RWPE2 (cell line): ENCODE results near the gene TRPM1.

Experiments used
- ATAC-seq: fragments of 200-7000 bp; cut with Tn5 transposase; 3 replicates; pipeline ENCODE4 v1.9.1; 2021; ENCODE audit warnings: low read depth
- DNase-seq: peaks from one replicate; pipeline ENCODE4 v3.0.0-alpha.2; 2020; ENCODE audit warnings: low spot score
- H3K27ac ChIP-seq: fragments of 450-650 bp; 2 replicates; pipeline ENCODE4 v1.5.1; 2017; ENCODE audit warnings: mild to moderate bottlenecking; ENCODE audit not compliant: poor library complexity, severe bottlenecking
- H3K27me3 ChIP-seq: fragments of 250-450 bp; sonication (Bioruptor Pico); 2 replicates; pipeline ENCODE4 v1.5.1; 2021; ENCODE audit warnings: mild to moderate bottlenecking, moderate library complexity; ENCODE audit not compliant: insufficient read depth, poor library complexity, severe bottlenecking
- H3K36me3 ChIP-seq: fragments of 250-450 bp; sonication (Bioruptor Pico); 2 replicates; pipeline ENCODE4 v1.5.1; 2020; ENCODE audit warnings: low read depth, mild to moderate bottlenecking, moderate library complexity
- H3K4me1 ChIP-seq: fragments of 250-450 bp; sonication (Bioruptor Pico); 2 replicates; pipeline ENCODE4 v1.5.1; 2021; ENCODE audit warnings: mild to moderate bottlenecking, moderate library complexity; ENCODE audit not compliant: insufficient read depth, poor library complexity, severe bottlenecking
- H3K4me3 ChIP-seq: fragments of 250-450 bp; sonication (Bioruptor Pico); 2 replicates; pipeline ENCODE4 v1.5.1; 2021; ENCODE audit warnings: mild to moderate bottlenecking, moderate library complexity; ENCODE audit not compliant: severe bottlenecking
- H3K9me3 ChIP-seq: fragments of 250-450 bp; sonication (Bioruptor Pico); 2 replicates; pipeline ENCODE4 v1.5.1; 2021; ENCODE audit warnings: mild to moderate bottlenecking, moderate library complexity; ENCODE audit not compliant: severe bottlenecking
- CTCF ChIP-seq: fragments of 450-650 bp; IDR thresholded peaks from one replicate; pipeline ENCODE4 v1.5.1; 2017; ENCODE audit warnings: mild to moderate bottlenecking, moderate library complexity; ENCODE audit not compliant: poor library complexity, severe bottlenecking

TRPM1 gene

GRCh38 chr15:31041610-31042009 lies 59.9 kb downstream of the TRPM1 start:
- ATAC-seq = no peak
- Histone ChIP-seq H3K9me3 (no peaks in the 10 kb centered on the region), H3K36me3 (no peaks in the 10 kb centered on the region), H3K4me1 (no peaks in the 10 kb centered on the region), H3K27ac (no peak overlapping the region), H3K4me3 (no peak overlapping the region), H3K27me3 (no peaks in the 10 kb centered on the region)
- no peak for DNase-seq
- no peak for TF ChIP-seq CTCF

GRCh38 chr15:31040611-31041010 lies 60.9 kb downstream of the TRPM1 start:
- no peaks in the 10 kb centered on the region for H3K4me1 ChIP-seq
- no peaks in the 10 kb centered on the region for H3K9me3 ChIP-seq
- H3K27ac ChIP-seq = no peak overlapping the region
- no peaks in the 10 kb centered on the region for H3K27me3 ChIP-seq
- no peak overlapping the region for H3K4me3 ChIP-seq
- H3K36me3 ChIP-seq = no peaks in the 10 kb centered on the region
- ATAC-seq (no peak), DNase-seq (no peak)
- no peak for TF ChIP-seq CTCF

- no peak for DNase-seq
- no peak for TF ChIP-seq CTCF
- no peaks in the 10 kb centered on the region for H3K36me3 ChIP-seq
- no peaks in the 10 kb centered on the region for H3K4me1 ChIP-seq
- no peak overlapping the region for H3K27ac ChIP-seq
- ATAC-seq = no peak
- no peaks in the 10 kb centered on the region for H3K27me3 ChIP-seq
- no peaks in the 10 kb centered on the region for H3K9me3 ChIP-seq
- no peak overlapping the region for H3K4me3 ChIP-seq
These were observed 61.6 kb downstream of the TRPM1 start for GRCh38 chr15:31039961-31040360.

GRCh38 chr15:31037731-31038477 lies 63.6 kb downstream of the TRPM1 start:
- ATAC-seq (no peak), DNase-seq (no peak)
- no peaks in the 10 kb centered on the region for H3K4me1 ChIP-seq
- H3K9me3 ChIP-seq = no peaks in the 10 kb centered on the region
- H3K4me3 ChIP-seq = no peak overlapping the region
- no peak overlapping the region for H3K27ac ChIP-seq
- no peaks in the 10 kb centered on the region for H3K36me3 ChIP-seq
- H3K27me3 ChIP-seq = no peaks in the 10 kb centered on the region
- TF ChIP-seq CTCF = no peak

- Histone ChIP-seq H3K27ac (no peak overlapping the region), H3K9me3 (no peaks in the 10 kb centered on the region), H3K4me3 (no peak overlapping the region), H3K27me3 (no peaks in the 10 kb centered on the region), H3K4me1 (no peaks in the 10 kb centered on the region), H3K36me3 (no peaks in the 10 kb centered on the region)
- no peak for ATAC-seq
- TF ChIP-seq CTCF = no peak
- no peak for DNase-seq
These were observed 64.7 kb downstream of the TRPM1 start for GRCh38 chr15:31036783-31037182.
